HL-60 (cell line): ENCODE measurements around the gene GP1BB.

Experiments used
- POLR2AphosphoS5 ChIP-seq: IDR thresholded peaks from 2 replicates; pipeline ENCODE4 v1.6.1; 2012; ENCODE audit warnings: low read depth
- TF ChIP-seq, protein P1 (sequence below): IDR thresholded peaks from one replicate; pipeline ENCODE4 v1.5.1; 2011; ENCODE audit warnings: low read length, control low read depth, inconsistent platforms; ENCODE audit not compliant: insufficient read depth
- TF ChIP-seq, protein P2 (sequence below): IDR thresholded peaks from 2 replicates; pipeline ENCODE4 v1.6.1; 2012; ENCODE audit warnings: low read depth; ENCODE audit not compliant: insufficient replicate concordance

GRCh38 chr22:19761725-19762567, 38.6 kb downstream of the GP1BB start:
- TF ChIP-seq, protein P1, sequence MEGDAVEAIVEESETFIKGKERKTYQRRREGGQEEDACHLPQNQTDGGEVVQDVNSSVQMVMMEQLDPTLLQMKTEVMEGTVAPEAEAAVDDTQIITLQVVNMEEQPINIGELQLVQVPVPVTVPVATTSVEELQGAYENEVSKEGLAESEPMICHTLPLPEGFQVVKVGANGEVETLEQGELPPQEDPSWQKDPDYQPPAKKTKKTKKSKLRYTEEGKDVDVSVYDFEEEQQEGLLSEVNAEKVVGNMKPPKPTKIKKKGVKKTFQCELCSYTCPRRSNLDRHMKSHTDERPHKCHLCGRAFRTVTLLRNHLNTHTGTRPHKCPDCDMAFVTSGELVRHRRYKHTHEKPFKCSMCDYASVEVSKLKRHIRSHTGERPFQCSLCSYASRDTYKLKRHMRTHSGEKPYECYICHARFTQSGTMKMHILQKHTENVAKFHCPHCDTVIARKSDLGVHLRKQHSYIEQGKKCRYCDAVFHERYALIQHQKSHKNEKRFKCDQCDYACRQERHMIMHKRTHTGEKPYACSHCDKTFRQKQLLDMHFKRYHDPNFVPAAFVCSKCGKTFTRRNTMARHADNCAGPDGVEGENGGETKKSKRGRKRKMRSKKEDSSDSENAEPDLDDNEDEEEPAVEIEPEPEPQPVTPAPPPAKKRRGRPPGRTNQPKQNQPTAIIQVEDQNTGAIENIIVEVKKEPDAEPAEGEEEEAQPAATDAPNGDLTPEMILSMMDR: no peak
- TF ChIP-seq POLR2AphosphoS5: no peak
- TF ChIP-seq, protein P2, sequence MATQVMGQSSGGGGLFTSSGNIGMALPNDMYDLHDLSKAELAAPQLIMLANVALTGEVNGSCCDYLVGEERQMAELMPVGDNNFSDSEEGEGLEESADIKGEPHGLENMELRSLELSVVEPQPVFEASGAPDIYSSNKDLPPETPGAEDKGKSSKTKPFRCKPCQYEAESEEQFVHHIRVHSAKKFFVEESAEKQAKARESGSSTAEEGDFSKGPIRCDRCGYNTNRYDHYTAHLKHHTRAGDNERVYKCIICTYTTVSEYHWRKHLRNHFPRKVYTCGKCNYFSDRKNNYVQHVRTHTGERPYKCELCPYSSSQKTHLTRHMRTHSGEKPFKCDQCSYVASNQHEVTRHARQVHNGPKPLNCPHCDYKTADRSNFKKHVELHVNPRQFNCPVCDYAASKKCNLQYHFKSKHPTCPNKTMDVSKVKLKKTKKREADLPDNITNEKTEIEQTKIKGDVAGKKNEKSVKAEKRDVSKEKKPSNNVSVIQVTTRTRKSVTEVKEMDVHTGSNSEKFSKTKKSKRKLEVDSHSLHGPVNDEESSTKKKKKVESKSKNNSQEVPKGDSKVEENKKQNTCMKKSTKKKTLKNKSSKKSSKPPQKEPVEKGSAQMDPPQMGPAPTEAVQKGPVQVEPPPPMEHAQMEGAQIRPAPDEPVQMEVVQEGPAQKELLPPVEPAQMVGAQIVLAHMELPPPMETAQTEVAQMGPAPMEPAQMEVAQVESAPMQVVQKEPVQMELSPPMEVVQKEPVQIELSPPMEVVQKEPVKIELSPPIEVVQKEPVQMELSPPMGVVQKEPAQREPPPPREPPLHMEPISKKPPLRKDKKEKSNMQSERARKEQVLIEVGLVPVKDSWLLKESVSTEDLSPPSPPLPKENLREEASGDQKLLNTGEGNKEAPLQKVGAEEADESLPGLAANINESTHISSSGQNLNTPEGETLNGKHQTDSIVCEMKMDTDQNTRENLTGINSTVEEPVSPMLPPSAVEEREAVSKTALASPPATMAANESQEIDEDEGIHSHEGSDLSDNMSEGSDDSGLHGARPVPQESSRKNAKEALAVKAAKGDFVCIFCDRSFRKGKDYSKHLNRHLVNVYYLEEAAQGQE: no peak
